PC-3 (cell line): ENCODE measurements around the gene QPRT.

Source experiments
- CTCF ChIP-seq: fragments of 300-600 bp; sonication (generic); conservative IDR thresholded peaks from 2 replicates; pipeline ENCODE4 v1.5.1; 2017; ENCODE audit warnings: antibody characterized with exemption, low read depth, mild to moderate bottlenecking, low read length
- EZH2 ChIP-seq: fragments of 300-600 bp; sonication (generic); IDR thresholded peaks from one replicate; pipeline ENCODE4 v1.6.1; 2017; ENCODE audit warnings: antibody characterized with exemption, mild to moderate bottlenecking, low read length; ENCODE audit not compliant: unreplicated experiment
- EZH2phosphoT487 ChIP-seq: fragments of 300-600 bp; sonication (generic); IDR thresholded peaks from 2 replicates; pipeline ENCODE4 v1.6.1; 2018; ENCODE audit warnings: mild to moderate bottlenecking, antibody characterized with exemption, low read length, borderline replicate concordance

GRCh38 chr16:29726845-29727377, 47.9 kb downstream of the QPRT start:
- TF ChIP-seq EZH2phosphoT487 (no peak), CTCF (no peak), EZH2 (no peak)
